Right lobe of liver (tissue), 4 donors: ENCODE results near the gene GATA5.

Experiments
- CTCF ChIP-seq, 4 donors: fragments of 200-600 bp in 3 of 4; fragments of 450-650 bp in 1 of 4; IDR thresholded peaks; one replicate each; pipeline versions ENCODE4 v1.5.1 to v1.8.0; 2016 to 2022; ENCODE audit warnings: antibody characterized with exemption in 4 of 4, mild to moderate bottlenecking in 2 of 4
- POLR2A ChIP-seq: fragments of 450-650 bp; IDR thresholded peaks from one replicate; pipeline ENCODE4 v1.6.1; 2017; ENCODE audit warnings: antibody characterized with exemption, mild to moderate bottlenecking
- donor health status: DM: no; HTN: no; CAD: no.
- donor health status: DM: no; HTN: no; CAD: no.
- donor health status: DM: no; HTN: yes; CAD: no.

GRCh38 chr20:62476056-62476838 lies 452 bp upstream of the GATA5 start:
- TF ChIP-seq CTCF (IDR thresholded peaks at IDR 0.05): no peak
- no peak for TF ChIP-seq POLR2A
